Caco-2 (cell line): ENCODE measurements around the gene SUPT3H. TPM values are rescaled to one million over a fixed set of nuclear protein-coding genes. Genes with fewer than 3 reads are reported as not detected.

Experiments
- BruUV-seq: library from RNA; stranded (reverse); fragments of 400-500 nt; replicated peaks from 2 replicates; lab custom pipeline; 2021; lab: Mats Ljungman, UMichigan
- CTCF ChIA-PET: fragments of 300-600 bp; sonication (Branson Sonifier 250); formaldehyde crosslinking; loops from one replicate; lab custom pipeline; 2022; ENCODE audit warnings: antibody characterized with exemption; lab: Charles Lee
- POLR2A ChIA-PET: fragments of 300-600 bp; sonication (Branson Sonifier 250); formaldehyde crosslinking; loops from one replicate; lab custom pipeline; 2022; ENCODE audit warnings: antibody characterized with exemption; lab: Charles Lee
- DNase-seq, 2 experiments: peaks; one replicate each; pipeline versions ENCODE4 v3.0.0 to v3.0.0-alpha.2; 2020 to 2022
- H3K27me3 ChIP-seq: replicated peaks from 2 replicates; pipeline ENCODE4 v1.6.0; 2011; ENCODE audit warnings: low read length; ENCODE audit not compliant: control insufficient read depth, insufficient read depth
- H3K36me3 ChIP-seq: 2 replicates; pipeline ENCODE4 v1.5.1; 2011; ENCODE audit warnings: low read length; ENCODE audit not compliant: control insufficient read depth, insufficient read depth
- H3K4me1 ChIP-seq: fragments of 250-450 bp; sonication (Bioruptor Pico); 2 replicates; pipeline ENCODE4 v1.5.1; 2020; ENCODE audit warnings: mild to moderate bottlenecking
- H3K4me3 ChIP-seq: 2 replicates; pipeline ENCODE4 v1.5.1; 2011; ENCODE audit warnings: low read depth, mild to moderate bottlenecking, control low read depth, low read length
- H3K9me3 ChIP-seq: fragments of 250-450 bp; sonication (Bioruptor Pico); 2 replicates; pipeline ENCODE4 v1.5.1; 2020; ENCODE audit warnings: mild to moderate bottlenecking, moderate library complexity
- H3K27ac Mint-ChIP-seq: one replicate; pipeline ENCODE4 v1.8.0; 2022; ENCODE audit warnings: mixed read lengths; ENCODE audit not compliant: unreplicated experiment
- H3K27me3 Mint-ChIP-seq: one replicate; pipeline ENCODE4 v1.8.0; 2022; ENCODE audit warnings: mixed read lengths; ENCODE audit not compliant: insufficient read depth, unreplicated experiment
- H3K36me3 Mint-ChIP-seq: one replicate; pipeline ENCODE4 v1.8.0; 2022; ENCODE audit warnings: mild to moderate bottlenecking, mixed read lengths; ENCODE audit not compliant: insufficient read depth, unreplicated experiment
- H3K4me1 Mint-ChIP-seq: one replicate; pipeline ENCODE4 v1.8.0; 2022; ENCODE audit warnings: low read depth, mixed read lengths; ENCODE audit not compliant: unreplicated experiment
- H3K4me3 Mint-ChIP-seq: one replicate; pipeline ENCODE4 v1.8.0; 2022; ENCODE audit warnings: mild to moderate bottlenecking, moderate library complexity, mixed read lengths; ENCODE audit not compliant: unreplicated experiment
- H3K9me3 Mint-ChIP-seq: one replicate; pipeline ENCODE4 v1.8.0; 2022; ENCODE audit warnings: mixed read lengths; ENCODE audit not compliant: unreplicated experiment
- CTCF ChIP-seq, 2 experiments: fragments of 200-600 bp in 1 of 2; IDR thresholded peaks; 1 replicate in 1 of 2; 2 replicates in 1 of 2; pipeline versions ENCODE4 v1.5.1 to v1.8.0; 2011 to 2022; ENCODE audit warnings: antibody characterized with exemption in 1 of 2, control low read depth in 1 of 2, inconsistent platforms in 1 of 2, low read depth in 1 of 2, low read length in 1 of 2, mild to moderate bottlenecking in 1 of 2, moderate library complexity in 1 of 2; ENCODE audit not compliant: insufficient read depth in 1 of 2, severe bottlenecking in 1 of 2, unreplicated experiment in 1 of 2
- intact Hi-C: fragments of 100-400 bp; cut with micrococcal nuclease; formaldehyde crosslinking; loops from one replicate; pipeline ENCODE4 v1.10.0; 2022; ENCODE audit not compliant: unreplicated experiment
- total RNA-seq: library from RNA; stranded (reverse); gene quantifications from 2 replicates; pipeline ENCODE4 v1.2.3, GENCODE V29; 2022

Gene SUPT3H
- total RNA-seq, 1 experiment from 2014 or later, result 13.2 TPM

- H3K36me3 ChIP-seq, result no peaks in the 10 kb centered on the region
Observed at GRCh38 chr6:44959651-44960050, 418.1 kb downstream of the SUPT3H start.

GRCh38 chr6:44957156-44957555 is 420.6 kb downstream of the SUPT3H start:
- intact Hi-C loops, result no loop called here
- CTCF ChIA-PET, result no interaction called here
- H3K27ac Mint-ChIP-seq, result no peak overlapping the region

More at GRCh38 chr6:44959651-44960050, 418.1 kb downstream of the SUPT3H start:
- intact Hi-C loops, result no loop called here
- no peak overlapping the region for H3K27ac Mint-ChIP-seq
- H3K9me3 ChIP-seq, result no peaks in the 10 kb centered on the region
- no peak for TF ChIP-seq CTCF (IDR thresholded peaks at IDR 0.05; ENCODE audit: insufficient read depth in 1 of 2, low read depth in 1 of 2, low read length in 1 of 2, severe bottlenecking in 1 of 2, unreplicated experiment in 1 of 2)
- H3K4me3 Mint-ChIP-seq, result no peak overlapping the region
- no peaks in the 10 kb centered on the region for H3K27me3 ChIP-seq
- no peaks in the 10 kb centered on the region for H3K27me3 Mint-ChIP-seq
- no peaks in the 10 kb centered on the region for H3K4me1 ChIP-seq
- H3K4me3 ChIP-seq, result no peak overlapping the region
- no peaks in the 10 kb centered on the region for H3K36me3 Mint-ChIP-seq
- BruUV-seq, result no TSS peak
- peaks cover 5% of the 10 kb centered on the region for H3K4me1 Mint-ChIP-seq
- CTCF ChIA-PET, result no interaction called here
- no peaks in the 10 kb centered on the region for H3K9me3 Mint-ChIP-seq
- no peak for DNase-seq
- POLR2A ChIA-PET, result no interaction called here

GRCh38 chr6:44956396-44956795 is 421.3 kb downstream of the SUPT3H start:
- DNase-seq, result no peak
- ChIA-PET CTCF (no interaction called here), POLR2A (no interaction called here)
- Histone ChIP-seq H3K9me3 (no peaks in the 10 kb centered on the region), H3K27me3 (no peaks in the 10 kb centered on the region), H3K36me3 (no peaks in the 10 kb centered on the region), H3K4me3 (no peak overlapping the region), H3K4me1 (no peaks in the 10 kb centered on the region)
- Mint-ChIP-seq H3K27ac (no peak overlapping the region), H3K9me3 (no peaks in the 10 kb centered on the region), H3K4me1 (peaks cover 5% of the 10 kb centered on the region), H3K36me3 (no peaks in the 10 kb centered on the region), H3K27me3 (no peaks in the 10 kb centered on the region), H3K4me3 (no peak overlapping the region)
- intact Hi-C loops, result no loop called here
- TF ChIP-seq CTCF (IDR thresholded peaks at IDR 0.05; ENCODE audit: insufficient read depth in 1 of 2, low read depth in 1 of 2, low read length in 1 of 2, severe bottlenecking in 1 of 2, unreplicated experiment in 1 of 2), result no peak
- no TSS peak for BruUV-seq

More at GRCh38 chr6:44957156-44957555, 420.6 kb downstream of the SUPT3H start:
- Histone ChIP-seq H3K9me3 (no peaks in the 10 kb centered on the region), H3K4me3 (no peak overlapping the region), H3K27me3 (no peaks in the 10 kb centered on the region), H3K4me1 (no peaks in the 10 kb centered on the region), H3K36me3 (no peaks in the 10 kb centered on the region)
- Mint-ChIP-seq H3K4me1 (peaks cover 5% of the 10 kb centered on the region), H3K27me3 (no peaks in the 10 kb centered on the region), H3K9me3 (no peaks in the 10 kb centered on the region), H3K4me3 (no peak overlapping the region), H3K36me3 (no peaks in the 10 kb centered on the region)
- no peak for TF ChIP-seq CTCF (IDR thresholded peaks at IDR 0.05; ENCODE audit: insufficient read depth in 1 of 2, low read depth in 1 of 2, low read length in 1 of 2, severe bottlenecking in 1 of 2, unreplicated experiment in 1 of 2)
- no TSS peak for BruUV-seq
- DNase-seq, result no peak
- POLR2A ChIA-PET, result no interaction called here
